Prostate gland (tissue), 2 donors: ENCODE data around the gene UMPS.

ENCODE experiments used
- CTCF ChIP-seq, 4 experiments: fragments of 200-600 bp in 2 of 4; fragments of 450-650 bp in 2 of 4; sonication (generic) in 2 of 4; IDR thresholded peaks; 1 replicate in 3 of 4; 2 replicates in 1 of 4; pipeline ENCODE4 v1.5.1; 2016 to 2019; ENCODE audit warnings: antibody characterized with exemption in 4 of 4, mild to moderate bottlenecking in 2 of 4, moderate library complexity in 2 of 4
- POLR2A ChIP-seq: fragments of 450-650 bp; IDR thresholded peaks from one replicate; pipeline ENCODE4 v1.6.1; 2016; ENCODE audit warnings: antibody characterized with exemption, mild to moderate bottlenecking

- TF ChIP-seq CTCF (IDR thresholded peaks at IDR 0.05) (peak; percentile 24 to 78 (median 63)), POLR2A (no peak)
These were observed 56.4 kb downstream of the UMPS start for GRCh38 chr3:124786511-124787241.
